HEK293 (cell line): Measurements from ENCODE around the gene IQCH.

Experiments used
- CTCF ChIA-PET: fragments of 350-600 bp; formaldehyde crosslinking; extraction: SDS; loops from one replicate; lab custom pipeline; 2021; ENCODE audit warnings: antibody characterized with exemption; lab: Yijun Ruan, JAX
- POLR2A ChIA-PET: fragments of 300-600 bp; formaldehyde crosslinking; extraction: SDS; loops from one replicate; lab custom pipeline; 2020; ENCODE audit warnings: antibody characterized with exemption, inconsistent platforms; lab: Yijun Ruan, JAX
- H3K27ac ChIP-seq: fragments of 200-500 bp; sonication (Bioruptor generic); 2 replicates; pipeline ENCODE4 v1.5.1; 2014; ENCODE audit warnings: low read depth, low read length, control low read depth, inconsistent platforms; ENCODE audit errors: extremely low read depth
- H3K36me3 ChIP-seq, 2 experiments: fragments of 200-500 bp in 1 of 2; sonication (Bioruptor generic) in 1 of 2; 1 replicate in 1 of 2; 2 replicates in 1 of 2; pipeline ENCODE4 v1.5.1; 2014 to 2017; ENCODE audit warnings: inconsistent platforms in 2 of 2, low read length in 2 of 2; ENCODE audit not compliant: control insufficient read depth in 2 of 2, insufficient read depth in 1 of 2
- H3K4me1 ChIP-seq: fragments of 200-500 bp; sonication (Bioruptor generic); 2 replicates; pipeline ENCODE4 v1.5.1; 2014; ENCODE audit warnings: mild to moderate bottlenecking, low read length, inconsistent platforms; ENCODE audit not compliant: control insufficient read depth, insufficient read depth
- H3K4me3 ChIP-seq: 2 replicates; pipeline ENCODE4 v1.5.1; 2011; ENCODE audit warnings: low read depth, mild to moderate bottlenecking, control low read depth, low read length, moderate library complexity
- H3K9me3 ChIP-seq: fragments of 200-500 bp; sonication (Bioruptor generic); 2 replicates; pipeline ENCODE4 v1.5.1; 2014; ENCODE audit warnings: low read depth, low read length, inconsistent platforms; ENCODE audit not compliant: control insufficient read depth, insufficient read depth
- BCL11A ChIP-seq: fragments of 450-650 bp; formaldehyde crosslinking; IDR thresholded peaks from 2 replicates; pipeline ENCODE4 v1.5.1; 2016; ENCODE audit warnings: low read depth, missing biosample characterization, missing genetic modification characterization
- PRDM1 ChIP-seq: fragments of 450-650 bp; formaldehyde crosslinking; IDR thresholded peaks from 2 replicates; pipeline ENCODE4; 2016; ENCODE audit warnings: missing biosample characterization, missing genetic modification characterization
- SP2 ChIP-seq: fragments of 450-650 bp; formaldehyde crosslinking; IDR thresholded peaks from 2 replicates; pipeline ENCODE4 v1.5.1; 2016; ENCODE audit warnings: missing biosample characterization, missing genetic modification characterization
- TSHZ1 ChIP-seq: fragments of 450-650 bp; formaldehyde crosslinking; IDR thresholded peaks from 2 replicates; pipeline ENCODE4 v1.5.1; 2016; ENCODE audit warnings: missing biosample characterization, missing genetic modification characterization, borderline replicate concordance
- ZBTB1 ChIP-seq: fragments of 450-650 bp; formaldehyde crosslinking; IDR thresholded peaks from 2 replicates; pipeline ENCODE4 v1.5.1; 2016; ENCODE audit warnings: missing biosample characterization, missing genetic modification characterization
- ZBTB21 ChIP-seq: fragments of 450-650 bp; formaldehyde crosslinking; IDR thresholded peaks from 2 replicates; pipeline ENCODE4 v1.5.1; 2017; ENCODE audit warnings: missing biosample characterization, missing genetic modification characterization
- ZNF114 ChIP-seq: fragments of 450-650 bp; formaldehyde crosslinking; IDR thresholded peaks from 2 replicates; pipeline ENCODE4 v1.5.0; 2017; ENCODE audit warnings: missing biosample characterization, missing genetic modification characterization
- ZNF19 ChIP-seq: fragments of 450-650 bp; formaldehyde crosslinking; IDR thresholded peaks from 2 replicates; pipeline ENCODE4; 2016; ENCODE audit warnings: missing biosample characterization, missing genetic modification characterization, low read depth
- ZNF2 ChIP-seq: fragments of 450-650 bp; formaldehyde crosslinking; IDR thresholded peaks from 2 replicates; pipeline ENCODE4 v1.5.1; 2016; ENCODE audit warnings: missing biosample characterization, missing genetic modification characterization
- ZNF280D ChIP-seq: fragments of 450-650 bp; formaldehyde crosslinking; IDR thresholded peaks from 2 replicates; pipeline ENCODE4 v1.5.1; 2016; ENCODE audit warnings: missing biosample characterization, missing genetic modification characterization
- ZNF426 ChIP-seq: fragments of 450-650 bp; formaldehyde crosslinking; IDR thresholded peaks from 2 replicates; pipeline ENCODE4 v1.5.1; 2017; ENCODE audit warnings: missing biosample characterization, missing genetic modification characterization, mild to moderate bottlenecking, inconsistent platforms, moderate library complexity
- ZNF449 ChIP-seq: fragments of 450-650 bp; formaldehyde crosslinking; IDR thresholded peaks from 2 replicates; pipeline ENCODE4 v1.5.1; 2017; ENCODE audit warnings: missing biosample characterization, mild to moderate bottlenecking, missing genetic modification characterization, moderate library complexity
- ZNF48 ChIP-seq: fragments of 450-650 bp; formaldehyde crosslinking; IDR thresholded peaks from 2 replicates; pipeline ENCODE4 v1.5.1; 2016; ENCODE audit warnings: missing biosample characterization, missing genetic modification characterization
- ZNF510 ChIP-seq: fragments of 450-650 bp; formaldehyde crosslinking; IDR thresholded peaks from 2 replicates; pipeline ENCODE4 v1.5.1; 2018; ENCODE audit warnings: mild to moderate bottlenecking, missing genetic modification characterization, missing biosample characterization; ENCODE audit not compliant: insufficient replicate concordance
- ZNF518A ChIP-seq: fragments of 450-650 bp; formaldehyde crosslinking; conservative IDR thresholded peaks from 2 replicates; pipeline ENCODE4 v1.5.1; 2016; ENCODE audit warnings: low read depth, missing biosample characterization, missing genetic modification characterization
- ZNF560 ChIP-seq: fragments of 450-650 bp; formaldehyde crosslinking; IDR thresholded peaks from 2 replicates; pipeline ENCODE4 v1.5.1; 2017; ENCODE audit warnings: missing biosample characterization, missing genetic modification characterization, borderline replicate concordance
- ZNF623 ChIP-seq: fragments of 450-650 bp; formaldehyde crosslinking; IDR thresholded peaks from 2 replicates; pipeline ENCODE4 v1.5.1; 2016; ENCODE audit warnings: missing biosample characterization, missing genetic modification characterization
- ZNF658 ChIP-seq: fragments of 450-650 bp; formaldehyde crosslinking; IDR thresholded peaks from 2 replicates; pipeline ENCODE4; 2016; ENCODE audit warnings: missing biosample characterization, missing genetic modification characterization
- ZNF670 ChIP-seq: fragments of 450-650 bp; formaldehyde crosslinking; IDR thresholded peaks from 2 replicates; pipeline ENCODE4 v1.5.1; 2016; ENCODE audit warnings: missing biosample characterization, missing genetic modification characterization, low read depth
- ZNF777 ChIP-seq: fragments of 450-650 bp; formaldehyde crosslinking; IDR thresholded peaks from 2 replicates; pipeline ENCODE4 v1.5.1; 2017; ENCODE audit warnings: missing biosample characterization, missing genetic modification characterization, borderline replicate concordance
- ZNF837 ChIP-seq: fragments of 450-650 bp; formaldehyde crosslinking; IDR thresholded peaks from 2 replicates; pipeline ENCODE4 v1.5.1; 2016; ENCODE audit warnings: missing biosample characterization, missing genetic modification characterization

Gene IQCH

DNA sequence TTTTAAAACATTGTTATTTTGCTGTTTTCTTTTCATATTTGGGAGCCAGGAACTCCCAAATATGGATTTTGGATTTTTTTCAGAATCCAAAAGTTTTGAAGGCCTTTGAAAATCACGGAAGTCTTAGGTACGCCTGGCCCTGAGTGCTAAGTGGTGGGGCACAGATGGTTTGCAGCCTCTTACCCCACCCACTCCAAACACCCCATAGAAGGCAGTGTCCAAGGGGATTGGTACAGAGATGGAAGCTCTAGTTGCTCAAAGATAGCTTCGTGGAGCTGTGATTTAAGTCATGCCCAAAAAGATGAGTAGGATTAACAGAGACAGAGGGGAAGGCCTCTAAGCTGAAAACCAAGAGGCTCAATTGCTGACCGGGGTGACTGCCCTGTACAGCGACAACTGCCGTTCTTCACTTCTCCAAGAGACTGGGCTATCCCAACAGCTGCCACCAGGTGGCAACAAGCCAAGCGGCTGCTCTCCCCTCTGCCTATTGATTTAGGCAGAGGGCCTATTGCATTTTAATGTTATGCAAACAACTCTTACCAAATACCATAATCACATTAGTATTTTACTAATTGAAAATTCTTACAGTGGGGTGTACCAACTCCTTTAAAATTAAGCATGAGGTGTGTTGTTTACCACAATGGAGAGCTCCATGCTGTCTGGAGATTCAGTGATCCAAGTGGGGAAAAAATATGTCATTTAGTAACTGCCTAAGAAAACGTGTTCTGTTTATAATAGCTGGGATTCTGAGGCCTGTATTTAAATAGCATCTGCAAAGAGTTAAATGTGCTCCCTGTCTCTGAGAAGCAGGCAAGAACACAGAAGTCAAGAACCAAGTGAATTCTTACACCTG lies 202.3 kb downstream of the IQCH start (continued):
- TF ChIP-seq ZNF670 (tag by site-specific recombination), result no peak
- 0 out of 2 replicates have a peak, but pooled peaks have one; percentile 53 for TF ChIP-seq ZNF2 (tag by site-specific recombination)

DNA sequence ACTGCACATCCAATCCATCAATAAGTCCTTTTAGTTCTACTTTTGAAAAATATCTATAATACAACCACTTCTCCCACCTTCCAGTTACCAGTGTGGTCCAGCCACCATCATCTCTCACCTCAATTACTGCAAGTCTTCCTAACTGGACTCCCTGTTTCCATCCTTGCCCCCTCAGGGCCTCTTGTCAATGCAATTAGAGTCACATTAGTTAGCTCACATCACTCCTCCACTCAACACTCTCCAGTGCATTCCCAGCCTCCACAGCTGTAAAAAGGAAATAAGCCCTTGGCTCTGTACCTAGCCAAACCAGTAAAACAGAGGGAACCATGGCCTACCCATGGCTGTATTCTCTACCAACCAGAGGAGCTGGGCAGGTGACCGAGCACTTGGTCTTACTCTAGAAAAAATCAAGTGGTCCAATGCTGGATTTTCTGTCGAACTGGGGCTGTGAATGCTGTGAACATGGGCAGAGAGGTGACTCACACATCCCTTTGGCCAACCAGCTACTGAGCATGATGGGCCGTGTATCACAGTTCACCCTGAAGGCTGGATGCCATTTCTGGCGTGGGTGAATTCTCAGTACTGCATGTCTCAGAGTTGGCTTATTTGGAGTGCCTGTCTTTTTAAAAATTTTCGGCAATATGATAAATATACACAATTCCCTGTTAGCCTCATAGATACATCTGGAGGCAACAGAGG lies 203.9 kb downstream of the IQCH start:
- no peak overlapping the region for H3K4me3 ChIP-seq
- no peak overlapping the region for H3K27ac ChIP-seq
- H3K9me3 ChIP-seq, result no peaks in the 10 kb centered on the region
- H3K36me3 ChIP-seq, result no peaks in the 10 kb centered on the region
- POLR2A ChIA-PET, result no interaction called here
- TF ChIP-seq ZNF280D (tag by site-specific recombination) (no peak), SP2 (tag by site-specific recombination) (no peak), ZNF19 (tag by site-specific recombination) (no peak), PRDM1 (tag by site-specific recombination) (no peak), ZNF510 (tag by site-specific recombination) (no peak), ZNF114 (tag by site-specific recombination) (no peak), ZNF658 (tag by site-specific recombination) (no peak), ZNF623 (tag by site-specific recombination) (no peak), ZNF449 (tag by site-specific recombination) (no peak), ZBTB21 (no peak), ZNF837 (tag by site-specific recombination) (no peak), ZNF48 (tag by site-specific recombination) (no peak), BCL11A (tag by site-specific recombination) (no peak), ZBTB1 (tag by site-specific recombination) (no peak), ZNF426 (tag by site-specific recombination) (no peak), ZNF518A (tag by site-specific recombination) (no peak), ZNF560 (tag by site-specific recombination) (no peak), ZNF777 (tag by site-specific recombination) (no peak), TSHZ1 (tag by site-specific recombination) (no peak)
- H3K4me1 ChIP-seq, result no peaks in the 10 kb centered on the region
- CTCF ChIA-PET, result interaction anchor here (0.5 to 5.5 kb wide), 15 partner anchors 9 to 535 kb away, joined by 3 to 59 read pairs (median 5); no protein-coding TSS in a partner anchor
